ENCODE data around the gene POLE4.

POLE4 gene

DNA sequence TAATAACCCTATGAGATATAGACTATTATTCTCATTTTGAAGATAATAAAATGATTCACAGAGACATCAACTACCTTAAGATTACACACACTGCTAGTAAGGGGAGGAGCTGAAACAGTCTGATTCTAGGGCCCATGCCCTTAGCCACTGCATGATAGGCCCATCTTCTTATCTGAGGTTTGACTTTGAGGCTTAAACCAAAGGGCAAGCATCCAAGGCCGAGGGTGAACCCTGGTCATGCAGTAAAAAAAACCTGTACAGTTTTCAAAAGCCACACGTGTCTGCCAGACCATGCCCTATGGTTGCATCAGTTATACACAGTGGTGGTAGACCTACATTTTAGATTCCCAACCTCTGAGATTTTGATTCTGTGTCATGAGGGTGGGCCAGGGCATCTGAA is 44.8 kb downstream of the POLE4 start:
- no peak for DNase-seq

DNA sequence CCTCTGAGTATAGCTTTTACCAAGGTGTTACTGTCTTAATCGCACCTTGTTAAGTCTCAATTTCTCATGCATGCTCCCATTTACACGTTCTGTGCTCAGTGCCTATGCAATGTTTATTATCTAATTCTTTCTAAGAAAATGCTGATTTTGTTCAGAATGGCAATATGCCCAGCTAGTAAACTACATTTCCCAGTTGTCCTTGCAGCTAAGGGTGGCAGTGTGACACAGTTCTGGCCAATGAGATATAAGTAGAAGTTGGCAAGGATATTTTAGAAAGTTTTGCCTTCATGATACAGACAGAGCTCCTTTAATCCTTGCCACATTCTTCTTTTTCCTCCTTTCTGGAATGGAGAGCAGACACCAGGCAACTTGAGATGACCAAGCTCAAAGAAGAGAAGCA is 45.3 kb downstream of the POLE4 start:
- no peak for DNase-seq

DNA sequence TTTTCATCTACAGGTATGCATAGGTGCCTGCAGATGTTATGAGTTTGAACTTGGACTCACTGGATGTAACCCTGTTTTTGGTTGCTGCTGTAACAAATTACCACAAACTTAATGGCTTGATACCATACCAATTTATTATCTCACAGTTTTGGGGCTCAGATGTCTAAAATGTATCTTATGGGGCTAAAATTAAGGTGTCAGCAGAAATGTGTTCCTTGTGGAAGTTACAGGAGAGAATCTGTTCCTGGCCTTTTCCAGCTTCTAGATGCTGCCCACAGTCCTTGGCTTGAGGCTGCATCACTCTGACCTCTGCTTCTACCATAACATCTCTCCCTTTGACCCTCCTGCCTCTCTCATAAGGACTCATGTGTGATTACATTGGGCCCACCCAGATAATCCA is 47.6 kb downstream of the POLE4 start:
- no peak for DNase-seq

DNA sequence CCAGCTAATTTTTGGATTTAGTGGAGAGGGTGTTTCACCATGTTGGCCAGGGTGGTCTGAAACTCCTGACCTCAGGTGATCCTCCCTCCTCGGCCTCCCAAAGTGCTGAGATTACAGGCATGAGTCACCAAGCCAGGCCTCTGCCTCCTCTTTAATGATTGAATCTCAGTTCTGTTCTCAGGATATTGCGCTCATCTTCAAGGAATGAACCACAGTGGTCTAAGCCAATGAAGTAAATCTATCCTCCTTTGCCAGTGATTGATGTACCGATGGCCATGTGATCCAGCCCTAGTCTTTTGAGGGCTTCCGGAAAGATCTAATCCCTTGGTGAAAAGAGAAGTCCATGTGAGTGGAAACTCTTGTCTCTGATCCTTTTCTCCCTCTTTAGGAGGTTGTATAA is 48.6 kb downstream of the POLE4 start:
- no peak for DNase-seq

DNA sequence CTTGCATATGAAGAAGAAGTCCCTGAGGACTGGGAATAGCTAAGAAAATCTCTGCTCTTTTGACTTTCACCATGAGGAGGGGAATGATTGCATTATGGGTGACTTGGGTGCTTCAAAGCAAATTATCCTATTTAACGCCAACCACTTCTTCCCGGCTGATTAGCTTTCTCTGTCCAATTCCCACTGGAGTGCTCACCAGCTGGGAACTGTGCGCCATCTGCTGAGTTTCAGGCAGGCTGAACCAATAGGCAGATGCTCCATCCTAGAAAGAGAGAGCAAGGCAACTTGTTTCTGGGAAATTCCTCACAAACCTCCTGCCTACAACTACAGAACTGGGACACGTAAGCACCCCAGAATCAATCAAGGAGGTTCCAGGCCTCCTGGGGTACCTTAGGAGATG is 49.4 kb downstream of the POLE4 start:
- no peak for DNase-seq

DNA sequence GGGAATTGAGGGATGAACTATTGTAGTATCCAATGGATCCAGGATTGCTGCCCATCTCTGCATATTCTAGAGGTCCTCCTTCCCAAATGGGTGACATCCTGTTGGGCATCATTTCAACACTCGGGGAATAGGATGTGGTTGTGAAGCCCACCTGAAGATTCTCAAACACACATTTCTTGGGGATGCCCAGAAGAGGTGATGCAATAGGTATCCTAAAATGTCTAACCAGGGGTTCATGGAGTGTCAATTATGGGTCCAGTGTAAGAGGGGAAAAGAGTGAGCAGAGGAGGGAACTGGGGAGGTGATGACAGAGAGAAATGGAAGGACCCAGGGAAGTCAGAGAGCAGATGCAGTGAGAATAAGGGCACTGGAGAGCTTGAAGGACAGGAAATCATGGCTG is 52.1 kb downstream of the POLE4 start:
- no peak for DNase-seq

DNA sequence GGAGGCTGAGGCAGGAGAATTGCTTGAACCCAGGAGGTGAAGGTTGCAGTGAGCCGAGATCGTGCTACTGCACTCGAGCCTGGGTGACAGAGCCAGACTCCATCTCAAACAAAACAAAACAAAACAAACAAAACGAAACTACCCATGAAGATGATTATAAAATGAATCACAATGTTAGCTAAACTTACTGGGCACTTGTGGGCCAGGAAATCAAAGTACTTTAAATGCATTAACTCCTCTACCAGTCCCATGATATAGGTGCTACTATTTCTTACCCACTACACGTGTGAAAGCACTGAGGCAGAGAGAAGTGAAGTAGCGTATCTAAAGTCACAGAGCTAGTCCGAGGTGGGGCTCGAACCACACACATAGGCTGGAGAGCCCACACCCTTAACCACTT is 53.6 kb downstream of the POLE4 start:
- DNase-seq = no peak

DNA sequence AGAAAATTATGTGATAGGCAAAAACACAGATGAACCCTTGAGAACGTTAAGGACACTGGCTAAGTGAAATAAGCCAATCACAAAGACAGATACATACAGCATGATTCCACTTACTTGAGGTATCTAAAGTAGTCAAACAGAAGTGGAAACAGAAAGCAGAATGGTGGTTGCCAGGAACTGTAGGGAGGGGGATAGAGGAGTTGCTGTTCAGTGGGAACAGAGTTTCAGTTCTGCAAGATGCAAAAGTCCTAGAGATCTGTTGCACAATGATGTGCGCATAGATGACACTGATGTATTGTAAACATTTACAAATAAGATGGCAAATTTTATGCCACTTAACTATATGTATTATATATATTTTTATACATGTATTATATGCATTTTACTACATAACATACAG is 59.7 kb downstream of the POLE4 start:
- DNase-seq = no peak

Data from HCEC 1CT (cell line).